ENCODE results near the gene QRICH1.
A peak's percentile ranks its signal among the peaks of the same experiment; 100 is the strongest.
"Not testable (repeated sequence)": the region's sequence is repeated elsewhere in the genome, so short reads cannot be mapped to it uniquely, and the experiment has no call there.

The QRICH1 gene

GRCh38 chr3:49008627-49009026 is 85.2 kb downstream of the QRICH1 start:
- peaks cover 29% of the 10 kb centered on the region for H3K4me1 Mint-ChIP-seq (ENCODE audit: low read depth)
- H3K27me3 Mint-ChIP-seq; H3K36me3 Mint-ChIP-seq; H3K9me3 Mint-ChIP-seq (ENCODE audit: low read depth): not testable (repeated sequence)
- peak overlapping the region; percentile 100 for H3K27ac Mint-ChIP-seq
- H3K4me3 Mint-ChIP-seq, result peak overlapping the region; percentile 99

- Mint-ChIP-seq H3K27me3 (no peaks in the 10 kb centered on the region), H3K27ac (peak overlapping the region; percentile 100), H3K36me3 (no peaks in the 10 kb centered on the region), H3K4me3 (peak overlapping the region; percentile 99), H3K9me3 (ENCODE audit: low read depth) (no peaks in the 10 kb centered on the region), H3K4me1 (ENCODE audit: low read depth) (peaks cover 29% of the 10 kb centered on the region)
Observed at GRCh38 chr3:49007771-49008528, 85.9 kb downstream of the QRICH1 start.

GRCh38 chr3:49007068-49007770 is 86.7 kb downstream of the QRICH1 start, which contains the start of gene WDR6:
TSS of gene WDR6 (plus strand) at chr3:49007391. CDS start at chr3:49007432, 41 bp downstream.
- H3K36me3 Mint-ChIP-seq, result no peaks in the 10 kb centered on the region
- no peaks in the 10 kb centered on the region for H3K27me3 Mint-ChIP-seq
- peak within 1 kb of the TSS; percentile 100 for H3K27ac Mint-ChIP-seq
- peaks cover 28% of the 10 kb centered on the region for H3K4me1 Mint-ChIP-seq (ENCODE audit: low read depth)
- peak within 1 kb of the TSS; percentile 99 for H3K4me3 Mint-ChIP-seq
- H3K9me3 Mint-ChIP-seq (ENCODE audit: low read depth), result no peaks in the 10 kb centered on the region

- peak overlapping the region; percentile 99 for H3K4me3 Mint-ChIP-seq
- peak overlapping the region; percentile 100 for H3K27ac Mint-ChIP-seq
- H3K4me1 Mint-ChIP-seq (ENCODE audit: low read depth), result peaks cover 23% of the 10 kb centered on the region
- no peaks in the 10 kb centered on the region for H3K36me3 Mint-ChIP-seq
- H3K9me3 Mint-ChIP-seq (ENCODE audit: low read depth), result no peaks in the 10 kb centered on the region
- no peaks in the 10 kb centered on the region for H3K27me3 Mint-ChIP-seq
Observed at GRCh38 chr3:49006408-49007067, 87.3 kb downstream of the QRICH1 start.

- Mint-ChIP-seq H3K27me3 (no peaks in the 10 kb centered on the region), H3K4me3 (peak overlapping the region; percentile 99), H3K36me3 (no peaks in the 10 kb centered on the region), H3K9me3 (ENCODE audit: low read depth) (no peaks in the 10 kb centered on the region), H3K4me1 (ENCODE audit: low read depth) (peaks cover 21% of the 10 kb centered on the region), H3K27ac (no peak overlapping the region)
Observed at GRCh38 chr3:49005998-49006397, 87.9 kb downstream of the QRICH1 start.

GRCh38 chr3:49005303-49005680 is 88.6 kb downstream of the QRICH1 start:
- H3K9me3 Mint-ChIP-seq (ENCODE audit: low read depth), result no peaks in the 10 kb centered on the region
- H3K27me3 Mint-ChIP-seq, result no peaks in the 10 kb centered on the region
- no peaks in the 10 kb centered on the region for H3K36me3 Mint-ChIP-seq
- no peak overlapping the region for H3K27ac Mint-ChIP-seq
- H3K4me1 Mint-ChIP-seq (ENCODE audit: low read depth), result peaks cover 21% of the 10 kb centered on the region
- H3K4me3 Mint-ChIP-seq, result no peak overlapping the region

- no peak overlapping the region for H3K4me3 Mint-ChIP-seq
- H3K27me3 Mint-ChIP-seq, result no peaks in the 10 kb centered on the region
- no peaks in the 10 kb centered on the region for H3K9me3 Mint-ChIP-seq (ENCODE audit: low read depth)
- H3K27ac Mint-ChIP-seq, result no peak overlapping the region
- no peaks in the 10 kb centered on the region for H3K36me3 Mint-ChIP-seq
- H3K4me1 Mint-ChIP-seq (ENCODE audit: low read depth), result peaks cover 21% of the 10 kb centered on the region
Observed at GRCh38 chr3:49004352-49005302, 89.2 kb downstream of the QRICH1 start.

GRCh38 chr3:49001155-49001554 is 92.7 kb downstream of the QRICH1 start:
- Mint-ChIP-seq H3K4me1 (ENCODE audit: low read depth) (peaks cover under 1% of the 10 kb centered on the region), H3K9me3 (ENCODE audit: low read depth) (no peaks in the 10 kb centered on the region), H3K36me3 (no peaks in the 10 kb centered on the region), H3K27ac (peak overlapping the region; percentile 18), H3K4me3 (no peak overlapping the region), H3K27me3 (no peaks in the 10 kb centered on the region)

- Mint-ChIP-seq H3K27ac (no peak overlapping the region), H3K4me3 (no peak overlapping the region), H3K4me1 (ENCODE audit: low read depth) (peaks cover 6% of the 10 kb centered on the region), H3K36me3 (no peaks in the 10 kb centered on the region), H3K9me3 (ENCODE audit: low read depth) (no peaks in the 10 kb centered on the region), H3K27me3 (no peaks in the 10 kb centered on the region)
Observed at GRCh38 chr3:48999085-48999858, 94.6 kb downstream of the QRICH1 start.

GRCh38 chr3:48997714-48998637 is 95.9 kb downstream of the QRICH1 start:
- Mint-ChIP-seq H3K9me3 (ENCODE audit: low read depth) (no peaks in the 10 kb centered on the region), H3K27me3 (no peaks in the 10 kb centered on the region), H3K4me3 (no peak overlapping the region), H3K36me3 (no peaks in the 10 kb centered on the region), H3K4me1 (ENCODE audit: low read depth) (peaks cover 11% of the 10 kb centered on the region), H3K27ac (no peak overlapping the region)

- no peak overlapping the region for H3K27ac Mint-ChIP-seq
- H3K9me3 Mint-ChIP-seq (ENCODE audit: low read depth), result no peaks in the 10 kb centered on the region
- H3K27me3 Mint-ChIP-seq, result no peaks in the 10 kb centered on the region
- H3K4me1 Mint-ChIP-seq (ENCODE audit: low read depth), result peaks cover 11% of the 10 kb centered on the region
- H3K4me3 Mint-ChIP-seq, result no peak overlapping the region
- H3K36me3 Mint-ChIP-seq, result no peaks in the 10 kb centered on the region
Observed at GRCh38 chr3:48997102-48997635, 96.7 kb downstream of the QRICH1 start.

GRCh38 chr3:48996640-48997039 is 97.2 kb downstream of the QRICH1 start:
- Mint-ChIP-seq H3K36me3 (peaks cover 2% of the 10 kb centered on the region), H3K4me3 (no peak overlapping the region), H3K27me3 (no peaks in the 10 kb centered on the region), H3K9me3 (ENCODE audit: low read depth) (no peaks in the 10 kb centered on the region), H3K4me1 (ENCODE audit: low read depth) (peaks cover 16% of the 10 kb centered on the region), H3K27ac (no peak overlapping the region)

- Mint-ChIP-seq H3K36me3 (peaks cover 2% of the 10 kb centered on the region), H3K27ac (peak overlapping the region; percentile 34), H3K27me3 (no peaks in the 10 kb centered on the region), H3K9me3 (ENCODE audit: low read depth) (no peaks in the 10 kb centered on the region), H3K4me3 (no peak overlapping the region), H3K4me1 (ENCODE audit: low read depth) (peaks cover 32% of the 10 kb centered on the region)
Observed at GRCh38 chr3:48993834-48994233, 100.0 kb downstream of the QRICH1 start.

All from activated naive CD8-positive, alpha-beta T cell (primary cell).